Measurements from ENCODE around the gene ITGA2B.
A peak's percentile ranks its signal among the peaks of the same experiment; 100 is the strongest.
"Not testable (repeated sequence)": the region's sequence is repeated elsewhere in the genome, so short reads cannot be mapped to it uniquely, and the experiment has no call there.

Gene ITGA2B

DNA sequence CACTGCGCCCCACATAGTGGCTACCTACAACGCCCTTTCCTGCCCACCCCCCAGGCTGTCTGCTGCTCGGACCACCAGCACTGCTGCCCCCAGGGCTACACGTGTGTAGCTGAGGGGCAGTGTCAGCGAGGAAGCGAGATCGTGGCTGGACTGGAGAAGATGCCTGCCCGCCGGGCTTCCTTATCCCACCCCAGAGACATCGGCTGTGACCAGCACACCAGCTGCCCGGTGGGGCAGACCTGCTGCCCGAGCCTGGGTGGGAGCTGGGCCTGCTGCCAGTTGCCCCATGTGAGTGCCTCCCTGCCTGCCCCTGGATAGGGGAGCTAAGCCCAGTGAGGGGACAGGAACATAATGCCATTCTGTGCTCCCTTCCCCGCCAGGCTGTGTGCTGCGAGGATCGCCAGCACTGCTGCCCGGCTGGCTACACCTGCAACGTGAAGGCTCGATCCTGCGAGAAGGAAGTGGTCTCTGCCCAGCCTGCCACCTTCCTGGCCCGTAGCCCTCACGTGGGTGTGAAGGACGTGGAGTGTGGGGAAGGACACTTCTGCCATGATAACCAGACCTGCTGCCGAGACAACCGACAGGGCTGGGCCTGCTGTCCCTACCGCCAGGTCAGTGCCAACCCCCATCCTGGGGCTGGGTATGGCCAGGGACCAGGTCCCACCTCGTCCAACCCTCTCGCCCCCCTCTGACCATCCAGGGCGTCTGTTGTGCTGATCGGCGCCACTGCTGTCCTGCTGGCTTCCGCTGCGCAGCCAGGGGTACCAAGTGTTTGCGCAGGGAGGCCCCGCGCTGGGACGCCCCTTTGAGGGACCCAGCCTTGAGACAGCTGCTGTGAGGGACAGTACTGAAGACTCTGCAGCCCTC, 37.3 kb downstream of the ITGA2B start:
- DNase-seq (ENCODE audit: low read depth), result no peak

DNA sequence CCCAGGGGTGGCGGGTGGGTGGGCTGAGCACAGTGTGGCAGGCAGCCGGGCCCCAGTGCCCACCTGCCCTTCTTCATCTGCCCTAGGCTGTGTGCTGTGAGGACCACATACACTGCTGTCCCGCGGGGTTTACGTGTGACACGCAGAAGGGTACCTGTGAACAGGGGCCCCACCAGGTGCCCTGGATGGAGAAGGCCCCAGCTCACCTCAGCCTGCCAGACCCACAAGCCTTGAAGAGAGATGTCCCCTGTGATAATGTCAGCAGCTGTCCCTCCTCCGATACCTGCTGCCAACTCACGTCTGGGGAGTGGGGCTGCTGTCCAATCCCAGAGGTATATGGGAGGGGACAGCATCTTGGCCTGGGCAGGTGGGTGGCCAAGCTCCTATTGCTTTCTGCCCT, 38.0 kb downstream of the ITGA2B start:
- no peak for DNase-seq (ENCODE audit: low read depth)

DNA sequence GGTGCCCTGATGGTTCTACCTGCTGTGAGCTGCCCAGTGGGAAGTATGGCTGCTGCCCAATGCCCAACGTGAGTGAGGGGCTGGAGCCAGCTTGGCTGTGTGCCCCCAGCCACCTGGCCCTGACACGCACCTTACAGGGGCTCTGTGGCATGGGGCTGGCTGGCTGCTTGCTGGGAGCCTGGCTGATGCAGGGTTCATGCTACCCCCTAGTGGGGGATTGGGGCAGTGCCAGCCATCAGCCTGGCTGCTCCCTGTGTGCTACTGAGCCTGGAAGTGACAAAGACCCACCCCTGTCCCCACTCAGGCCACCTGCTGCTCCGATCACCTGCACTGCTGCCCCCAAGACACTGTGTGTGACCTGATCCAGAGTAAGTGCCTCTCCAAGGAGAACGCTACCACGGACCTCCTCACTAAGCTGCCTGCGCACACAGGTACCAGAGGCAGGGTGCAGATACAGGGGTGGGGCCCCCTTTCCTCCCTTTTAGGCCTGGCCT, 38.7 kb downstream of the ITGA2B start:
- DNase-seq (ENCODE audit: low read depth), result no peak

DNA sequence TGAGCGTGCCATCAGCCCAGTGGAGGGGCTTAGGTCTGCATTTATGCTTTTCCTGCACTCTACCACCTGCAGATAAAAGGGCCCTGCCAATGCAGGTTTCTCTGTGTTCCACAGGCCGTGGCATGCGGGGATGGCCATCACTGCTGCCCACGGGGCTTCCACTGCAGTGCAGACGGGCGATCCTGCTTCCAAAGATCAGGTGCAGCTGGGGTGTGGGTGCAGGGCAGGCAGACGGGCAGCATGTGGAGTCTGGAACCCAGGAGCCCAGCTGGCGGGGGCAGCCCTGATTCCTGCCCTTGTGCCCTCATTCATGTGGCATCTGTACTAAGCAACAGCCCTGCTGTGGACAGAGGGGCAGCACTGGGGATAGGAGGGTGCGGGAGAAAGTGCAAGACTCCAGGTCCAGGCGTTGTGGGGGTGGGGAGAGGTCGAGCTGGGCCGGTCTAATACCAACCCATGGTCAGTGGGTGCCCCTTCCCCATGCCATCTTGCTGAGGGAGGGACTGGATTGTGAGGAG, 39.8 kb downstream of the ITGA2B start:
- DNase-seq (ENCODE audit: low read depth), result no peak

DNA sequence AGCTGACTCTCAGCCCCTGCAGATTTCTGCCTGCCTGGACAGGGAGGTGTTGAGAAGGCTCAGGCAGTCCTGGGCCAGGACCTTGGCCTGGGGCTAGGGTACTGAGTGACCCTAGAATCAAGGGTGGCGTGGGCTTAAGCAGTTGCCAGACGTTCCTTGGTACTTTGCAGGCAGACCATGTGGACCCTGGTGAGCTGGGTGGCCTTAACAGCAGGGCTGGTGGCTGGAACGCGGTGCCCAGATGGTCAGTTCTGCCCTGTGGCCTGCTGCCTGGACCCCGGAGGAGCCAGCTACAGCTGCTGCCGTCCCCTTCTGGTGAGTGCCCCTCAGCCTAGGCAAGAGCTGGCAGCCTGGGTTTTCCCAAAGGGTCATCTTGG, 40.5 kb downstream of the ITGA2B start:
- no peak for DNase-seq (ENCODE audit: low read depth)

DNA sequence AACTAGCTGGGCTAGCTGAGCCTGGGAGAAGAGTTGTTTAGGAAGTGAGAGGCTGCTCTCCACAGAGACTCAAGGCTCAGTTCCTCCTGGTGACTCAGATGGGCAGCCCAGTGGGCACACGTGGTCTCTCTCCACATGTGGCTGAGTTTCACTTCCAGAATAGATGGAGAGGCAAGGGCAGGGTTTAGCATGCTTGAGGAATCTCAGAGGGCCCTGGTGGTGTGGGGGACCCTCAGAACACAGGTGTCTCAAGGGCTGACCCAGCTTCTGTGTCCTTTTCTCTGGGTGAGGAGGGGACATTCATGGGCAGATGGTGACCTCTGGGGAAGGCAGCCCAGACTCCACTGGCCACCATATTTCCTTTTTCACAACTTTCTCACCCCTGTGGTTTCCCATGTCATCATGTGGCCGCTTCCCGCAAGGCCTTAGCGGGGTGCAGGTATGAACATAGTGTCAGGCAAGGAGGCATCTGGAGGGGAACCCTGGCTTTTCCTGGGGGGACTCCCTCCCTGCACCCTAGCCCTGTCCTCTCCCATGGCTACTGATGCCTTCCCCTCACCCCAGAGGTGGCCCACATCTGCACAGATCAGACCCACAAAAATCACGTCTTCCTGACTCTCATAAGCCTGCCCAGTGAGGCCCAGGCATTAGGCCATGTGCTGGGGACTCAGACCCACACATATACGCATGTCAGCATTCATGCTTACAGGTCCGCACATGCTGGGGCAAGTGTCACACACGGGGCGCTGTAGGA, 41.0 kb downstream of the ITGA2B start:
- no peak for DNase-seq (ENCODE audit: low read depth)

DNA sequence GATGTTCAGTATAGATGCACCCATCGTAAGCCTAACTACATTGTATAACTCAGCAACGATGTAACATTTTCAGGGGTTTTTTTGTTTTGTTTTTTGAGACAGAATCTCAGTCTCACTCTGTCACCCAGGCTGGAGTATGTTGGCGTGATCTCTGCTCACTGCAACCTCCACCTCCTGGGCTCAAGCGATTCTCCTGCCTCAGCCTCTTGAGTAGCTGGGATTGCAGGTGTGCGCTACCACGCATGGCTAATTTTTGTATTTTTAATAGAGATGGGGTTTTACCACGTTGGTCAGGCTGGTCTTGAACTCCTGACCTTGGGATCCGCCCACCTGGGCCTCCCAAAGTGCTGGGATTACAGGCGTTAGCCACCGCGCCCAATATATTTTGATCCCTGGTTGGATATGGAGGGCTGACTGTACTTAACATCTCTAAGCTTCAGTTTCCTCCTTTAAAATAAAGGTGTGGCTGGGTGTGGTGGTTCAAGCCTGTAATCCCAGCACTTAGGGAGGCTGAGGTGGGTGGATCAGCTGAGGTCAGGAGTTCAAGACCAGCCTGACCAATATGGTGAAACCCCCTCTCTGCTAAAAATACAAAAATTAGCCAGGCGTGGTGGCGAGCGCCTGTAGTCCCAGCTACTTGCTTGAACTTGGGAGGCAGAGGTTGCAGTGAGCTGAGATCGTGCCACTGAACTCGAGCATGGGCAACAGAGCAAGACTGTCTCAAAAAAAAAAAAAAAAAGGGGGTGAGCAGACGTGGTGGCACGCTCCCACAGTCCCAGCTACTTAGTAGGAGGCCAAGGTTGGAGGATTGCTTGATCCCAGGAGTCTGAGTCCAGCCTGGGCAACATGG, 42.0 kb downstream of the ITGA2B start:
- not testable (repeated sequence) for DNase-seq (ENCODE audit: low read depth)

DNA sequence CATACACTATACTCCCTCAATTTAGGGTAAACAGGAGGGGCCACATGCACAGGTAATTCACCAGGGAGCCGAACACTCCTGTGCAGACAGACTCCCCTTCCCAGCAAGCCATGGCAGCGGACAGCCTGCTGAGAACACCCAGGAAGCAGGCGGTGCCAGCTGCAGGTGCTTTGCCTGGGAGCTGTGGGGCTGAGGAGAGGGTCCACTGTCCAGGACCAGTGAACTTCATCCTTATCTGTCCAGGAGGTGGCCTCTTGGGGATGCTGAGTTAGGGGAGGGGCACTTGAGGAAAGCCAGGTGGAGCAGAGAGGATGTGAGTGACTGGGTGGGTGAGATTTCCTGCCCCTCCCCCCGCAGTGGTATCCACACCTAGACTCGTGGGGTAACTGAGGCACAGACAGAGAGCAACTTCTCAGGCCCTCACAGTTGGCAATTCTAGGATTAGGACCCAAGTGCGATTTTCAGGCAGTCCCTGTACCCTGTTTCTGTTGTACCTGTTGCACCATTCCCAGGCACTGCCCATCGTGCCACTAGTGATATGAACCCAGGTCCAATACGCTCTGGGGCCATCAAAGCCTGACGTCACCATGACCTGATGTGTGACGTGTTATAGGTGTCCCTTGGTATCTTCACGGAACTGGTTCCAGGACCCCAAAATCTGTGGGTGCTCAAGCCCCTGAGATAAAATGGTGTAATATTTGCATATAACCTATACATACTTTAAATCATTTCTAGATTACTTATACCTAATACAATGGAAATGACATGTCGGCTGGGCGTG, 43.2 kb downstream of the ITGA2B start:
- DNase-seq (ENCODE audit: low read depth), result no peak

DNA sequence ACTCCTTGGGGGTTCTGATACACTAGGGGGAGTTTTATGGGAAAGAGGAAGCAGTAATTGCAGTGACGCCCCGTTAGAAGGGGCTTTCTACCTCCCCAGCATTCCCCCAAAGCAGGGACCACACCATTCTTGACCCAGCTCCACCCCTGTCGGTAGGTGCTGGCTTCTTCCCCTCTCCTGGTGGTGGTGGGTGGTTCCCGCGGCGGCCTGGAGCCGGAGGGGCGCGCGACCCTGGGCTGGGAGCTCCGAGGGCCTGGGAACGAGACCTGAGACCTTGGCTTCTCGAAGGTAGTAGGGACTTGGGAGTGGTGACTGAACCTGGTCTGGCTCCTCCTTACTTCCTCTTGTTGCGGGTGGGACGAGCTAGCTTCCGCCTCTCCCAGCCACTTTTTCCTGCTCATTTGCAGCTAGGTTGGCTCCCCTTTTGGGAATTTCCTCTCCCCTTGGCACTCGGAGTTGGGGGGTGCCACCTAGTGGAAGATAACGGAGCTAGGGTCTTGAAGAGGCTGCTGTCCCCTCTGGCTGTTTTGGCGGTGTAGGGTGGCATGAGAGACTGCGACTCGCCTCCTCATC, 43.9 kb downstream of the ITGA2B start:
- no peak for DNase-seq (ENCODE audit: low read depth)

DNA sequence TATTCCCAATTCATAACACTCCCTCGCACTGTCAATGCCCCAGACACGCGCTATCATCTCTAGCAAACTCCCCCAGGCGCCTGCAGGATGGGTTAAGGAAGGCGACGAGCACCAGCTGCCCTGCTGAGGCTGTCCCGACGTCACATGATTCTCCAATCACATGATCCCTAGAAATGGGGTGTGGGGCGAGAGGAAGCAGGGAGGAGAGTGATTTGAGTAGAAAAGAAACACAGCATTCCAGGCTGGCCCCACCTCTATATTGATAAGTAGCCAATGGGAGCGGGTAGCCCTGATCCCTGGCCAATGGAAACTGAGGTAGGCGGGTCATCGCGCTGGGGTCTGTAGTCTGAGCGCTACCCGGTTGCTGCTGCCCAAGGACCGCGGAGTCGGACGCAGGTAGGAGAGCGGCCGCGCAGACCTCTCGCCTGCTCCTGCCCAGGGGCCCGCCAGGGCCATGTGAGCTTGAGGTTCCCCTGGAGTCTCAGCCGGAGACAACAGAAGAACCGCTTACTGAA, 44.5 kb downstream of the ITGA2B start, which contains the start of gene GRN:
GRN (plus strand) TSS at position 364 of the 515 bp plus-strand sequence. CDS start 3,863 bp downstream, outside the sequence.
- peak; percentile 72 for DNase-seq (ENCODE audit: low read depth)

DNA sequence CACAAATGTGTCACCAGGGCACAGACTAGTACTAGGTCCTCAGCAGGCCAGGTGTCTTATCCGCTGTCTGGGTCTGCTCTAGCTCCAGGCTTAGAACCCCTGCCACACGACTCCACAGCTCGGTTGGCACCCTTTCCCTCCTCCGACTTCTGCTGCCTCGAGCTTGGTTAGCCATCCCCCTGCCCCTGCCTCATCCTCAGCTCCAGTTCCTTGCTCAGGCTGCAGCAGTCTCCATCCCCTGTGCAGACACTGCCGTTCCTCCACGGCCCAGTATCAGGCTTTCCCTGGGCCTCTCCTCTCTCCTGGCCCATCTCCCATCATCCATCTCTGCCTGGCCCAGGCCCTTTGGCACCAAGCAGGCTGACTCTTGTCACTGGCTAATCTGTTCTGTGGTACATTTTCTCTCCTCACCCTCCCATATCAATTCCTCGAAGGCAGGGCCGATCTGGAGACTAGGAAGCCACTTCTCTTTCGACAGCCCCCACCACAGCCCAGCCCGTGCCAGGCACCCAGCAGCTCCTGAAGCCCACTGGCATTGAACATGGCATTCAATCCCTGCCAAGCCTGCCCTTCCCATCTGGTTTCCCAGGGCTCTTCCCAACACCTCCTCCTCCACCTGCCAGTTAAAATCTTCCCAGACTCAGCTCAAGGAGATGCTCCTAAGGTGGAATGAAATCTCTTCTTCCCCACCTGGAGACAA, 45.8 kb downstream of the ITGA2B start:
- no peak for DNase-seq (ENCODE audit: low read depth)

DNA sequence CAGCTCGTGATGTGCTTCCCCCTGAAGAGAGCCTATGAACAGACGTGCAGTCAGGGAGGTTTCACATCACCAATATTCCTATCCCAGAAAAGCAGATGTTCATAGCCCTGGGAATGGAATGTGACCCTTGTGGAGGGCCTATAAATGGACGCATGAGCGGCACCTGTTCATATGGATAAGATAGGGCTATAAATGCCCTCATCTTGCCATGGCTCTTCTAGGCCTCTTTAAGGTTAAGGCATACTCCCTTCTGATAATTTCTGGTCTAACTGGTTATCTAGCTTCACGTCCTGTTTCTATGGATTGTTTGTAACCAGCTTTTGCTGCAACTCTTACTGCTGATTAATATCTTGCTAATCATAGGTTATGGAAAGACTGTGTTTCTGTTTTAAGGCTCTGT, 48.9 kb downstream of the ITGA2B start:
- not testable (repeated sequence) for DNase-seq (ENCODE audit: low read depth)

DNA sequence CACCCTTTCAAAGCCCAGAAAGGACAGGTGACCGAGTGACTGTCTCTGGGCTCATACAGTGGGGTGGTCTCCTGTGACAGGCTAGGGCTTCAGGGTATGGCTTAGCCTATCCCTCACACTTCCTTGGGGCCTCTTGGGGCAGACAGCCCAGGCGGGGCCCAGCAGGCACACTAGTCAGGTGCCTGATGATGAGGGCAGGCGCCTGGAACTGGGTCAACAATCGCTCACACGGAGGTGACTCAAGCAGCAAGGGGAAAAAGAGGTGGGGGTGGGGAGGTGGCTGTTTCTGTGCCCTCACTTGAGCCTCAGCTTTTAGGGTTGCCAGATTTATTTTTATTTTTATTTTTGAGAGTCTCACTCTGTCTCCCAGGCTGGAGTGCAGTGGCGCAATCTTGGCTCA, 50.7 kb downstream of the ITGA2B start:
- no peak for DNase-seq (ENCODE audit: low read depth)

DNA sequence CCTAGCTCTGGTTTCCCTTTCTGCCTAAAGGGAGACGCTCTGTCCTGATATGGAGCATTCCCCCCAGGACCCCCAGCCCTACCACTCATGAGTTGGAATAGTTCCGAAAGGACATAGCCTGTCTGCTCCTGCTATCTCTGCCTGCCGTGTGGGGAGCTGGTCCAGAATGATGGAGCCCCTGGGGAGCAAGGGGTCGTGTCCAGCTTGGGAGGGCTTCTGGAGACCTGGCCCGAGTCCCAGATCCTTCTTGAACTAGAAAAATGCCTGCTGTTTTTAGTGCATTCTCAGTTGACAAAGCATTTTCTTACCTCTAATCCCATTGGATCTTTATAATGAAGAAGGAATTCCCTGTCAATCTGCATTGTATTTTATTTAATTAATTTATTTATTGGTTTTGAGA, 53.5 kb downstream of the ITGA2B start:
- DNase-seq (ENCODE audit: low read depth), result no peak

DNA sequence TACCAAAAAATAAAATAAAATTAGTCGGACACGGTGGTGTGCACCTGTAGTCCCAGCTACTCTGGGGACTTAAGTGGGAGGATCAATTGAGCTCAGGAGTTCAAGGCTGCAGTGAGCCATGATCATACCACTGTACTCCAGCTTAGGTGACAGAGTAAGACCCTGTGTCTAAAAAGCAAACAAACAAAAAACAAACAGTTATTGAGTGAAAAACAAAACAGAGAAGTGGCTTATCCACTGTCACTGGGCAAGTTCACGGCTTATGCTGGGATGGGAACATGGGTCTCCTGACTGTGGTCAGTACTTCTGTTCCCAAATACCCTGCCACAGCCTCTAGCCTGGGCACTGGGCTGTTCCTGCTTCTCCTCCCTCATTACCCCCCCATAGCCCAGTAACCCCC, 53.9 kb downstream of the ITGA2B start:
- no peak for DNase-seq (ENCODE audit: low read depth)

DNA sequence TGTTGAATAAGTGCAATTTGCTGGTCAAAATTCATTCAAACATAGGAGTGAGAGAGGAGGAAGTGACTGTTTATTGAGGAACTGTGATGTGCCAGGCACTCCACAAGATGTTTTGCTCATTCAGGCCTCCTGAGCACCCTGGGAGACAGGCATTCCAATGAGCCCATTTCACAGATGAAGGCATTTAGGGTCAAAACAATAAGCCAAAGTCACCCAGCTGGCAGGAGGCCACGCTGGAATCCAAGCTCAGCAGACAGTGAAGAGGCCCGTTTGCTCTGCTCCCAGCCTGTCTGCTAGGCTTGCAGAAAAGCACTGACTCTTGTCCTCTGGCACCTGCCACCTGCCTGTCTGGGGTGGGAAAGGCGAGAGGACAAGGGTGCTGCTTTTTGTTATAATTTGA, 54.7 kb downstream of the ITGA2B start:
- no peak for DNase-seq (ENCODE audit: low read depth)

DNA sequence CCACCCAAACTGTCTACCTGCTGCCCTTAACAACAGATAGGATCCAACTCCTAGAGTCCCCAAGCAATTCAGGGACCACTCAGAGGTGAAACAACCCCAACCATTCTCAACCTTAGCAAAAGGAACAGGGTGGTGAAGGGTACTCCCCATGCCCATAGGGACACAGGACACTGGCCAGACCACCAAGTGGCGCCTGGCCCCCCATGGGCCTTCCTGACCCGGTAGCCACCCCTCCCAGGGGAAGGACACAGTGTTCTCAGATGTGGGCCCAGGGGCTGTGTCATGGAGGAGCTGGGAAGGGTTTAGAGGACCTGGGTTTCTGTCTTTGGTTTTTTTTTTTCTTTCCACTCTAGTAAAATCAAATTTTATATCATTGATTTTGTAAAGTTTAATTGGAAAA, 55.1 kb downstream of the ITGA2B start:
- DNase-seq (ENCODE audit: low read depth), result no peak

DNA sequence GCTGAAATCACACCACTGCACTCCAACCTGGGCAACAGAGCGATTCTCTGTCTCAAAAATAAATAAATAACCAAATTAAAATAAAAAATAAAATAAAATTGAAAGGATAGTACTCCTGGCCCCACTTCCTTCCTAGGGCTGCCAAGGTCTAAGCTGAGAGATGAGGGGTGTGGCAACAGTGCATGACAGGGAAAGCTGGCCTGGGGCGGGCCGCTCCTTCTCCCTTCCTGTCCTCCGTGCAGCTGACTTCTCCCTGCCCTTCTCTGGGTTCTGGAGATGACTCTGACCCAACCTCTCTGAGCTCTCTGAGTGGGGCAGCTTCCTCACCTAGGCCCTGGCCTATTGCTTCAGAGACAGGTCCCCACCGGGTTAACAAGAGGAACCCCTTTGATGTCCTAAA, 56.1 kb downstream of the ITGA2B start:
- DNase-seq (ENCODE audit: low read depth), result no peak

DNA sequence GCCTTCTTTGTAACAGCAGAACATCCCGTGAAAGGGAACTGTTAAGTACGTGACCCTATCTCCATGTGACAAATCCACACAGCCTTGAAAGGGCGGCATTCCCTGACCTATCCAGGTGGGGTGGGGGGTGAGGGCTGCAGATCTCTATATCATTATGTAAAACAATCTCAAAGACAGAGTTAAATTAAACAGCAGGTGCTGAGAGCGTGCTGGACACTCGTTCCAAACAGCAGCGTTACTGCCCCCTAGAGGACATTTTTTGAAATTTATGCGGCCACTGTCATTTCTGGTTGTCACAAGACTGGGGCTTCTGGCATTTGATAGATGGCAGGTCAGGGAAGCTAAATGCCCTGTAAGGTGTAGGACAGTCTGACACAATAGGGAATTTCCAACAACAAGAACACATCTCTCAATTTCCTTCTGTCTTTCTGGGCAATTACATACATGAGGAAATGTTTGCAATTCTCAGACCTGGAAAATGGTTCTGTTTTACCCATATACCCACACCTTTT, 58.1 kb downstream of the ITGA2B start:
- DNase-seq (ENCODE audit: low read depth), result peak; percentile 41

DNA sequence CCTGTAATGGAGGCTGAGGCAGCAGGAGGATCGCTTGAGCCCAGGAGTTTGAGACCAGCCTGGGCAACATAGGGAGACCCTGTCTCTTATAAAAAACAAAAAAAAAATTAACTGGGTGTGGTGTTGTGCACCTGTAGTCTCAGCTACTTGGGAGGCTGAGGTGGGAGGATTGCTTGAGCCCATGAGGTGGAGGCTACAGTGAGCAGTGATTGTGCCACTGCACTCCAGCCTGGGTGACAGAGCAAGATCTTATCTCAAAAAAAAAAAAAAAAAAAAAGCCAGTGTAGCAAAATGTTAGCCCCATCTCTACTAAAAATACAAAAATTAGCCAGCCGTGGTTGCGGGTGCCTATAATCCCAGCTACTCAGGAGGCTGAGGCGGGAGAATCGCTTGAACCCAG, 59.2 kb downstream of the ITGA2B start:
- DNase-seq (ENCODE audit: low read depth), result not testable (repeated sequence)
